VCaP (cell line): ENCODE results near the gene NXN.

Experiments
- H3K27ac ChIP-seq: fragments of 450-650 bp; 2 replicates; pipeline ENCODE4 v1.5.1; 2017
- TF ChIP-seq, protein P1 (sequence below): fragments of 450-650 bp; conservative IDR thresholded peaks from 2 replicates; pipeline ENCODE4 v1.5.1; 2017; ENCODE audit warnings: mild to moderate bottlenecking, moderate library complexity

Gene NXN

DNA sequence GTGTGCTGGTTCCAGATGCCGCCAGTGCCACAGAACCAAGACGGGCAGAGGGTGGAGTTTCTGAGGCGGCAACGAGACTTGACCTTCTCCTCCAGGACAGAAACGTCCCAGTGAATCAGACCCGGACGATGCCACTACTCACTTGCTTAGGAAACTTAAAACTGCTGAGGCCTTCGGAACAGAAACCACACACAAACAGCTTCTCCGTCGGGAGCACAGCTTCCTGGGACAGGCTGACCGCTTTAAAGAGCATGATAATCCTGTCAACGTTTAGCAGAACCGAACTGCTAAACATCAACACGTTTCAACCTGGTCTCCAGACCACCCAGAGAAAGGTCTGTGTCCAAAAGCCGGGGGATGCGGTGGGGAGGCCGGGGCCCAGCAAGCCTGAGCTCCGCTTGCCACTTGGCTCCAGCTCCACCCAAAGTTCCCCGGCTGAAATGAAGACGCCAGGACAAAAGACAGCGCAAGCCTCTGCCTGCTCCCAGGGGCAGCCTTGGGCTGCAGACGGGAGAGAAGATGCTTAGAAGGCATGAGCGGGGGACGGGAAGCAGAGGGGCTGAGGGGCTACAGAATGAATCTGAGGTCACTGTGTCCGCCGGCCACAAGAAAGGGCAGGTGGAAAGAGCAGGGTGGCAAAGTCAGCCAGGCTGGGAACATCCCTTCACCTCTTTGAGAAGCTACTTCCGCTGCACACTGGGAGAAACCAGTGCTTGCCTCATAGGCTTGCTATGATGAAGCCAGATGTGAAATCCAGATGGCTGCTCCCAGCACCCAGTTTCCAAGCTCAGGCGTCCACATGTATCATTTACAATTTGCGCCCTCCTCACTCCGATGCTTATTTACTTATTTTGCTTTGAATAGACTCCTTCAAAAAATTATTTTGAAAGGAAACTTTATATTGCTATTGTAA lies 128.5 kb downstream of the NXN start:
- no peak overlapping the region for H3K27ac ChIP-seq

DNA sequence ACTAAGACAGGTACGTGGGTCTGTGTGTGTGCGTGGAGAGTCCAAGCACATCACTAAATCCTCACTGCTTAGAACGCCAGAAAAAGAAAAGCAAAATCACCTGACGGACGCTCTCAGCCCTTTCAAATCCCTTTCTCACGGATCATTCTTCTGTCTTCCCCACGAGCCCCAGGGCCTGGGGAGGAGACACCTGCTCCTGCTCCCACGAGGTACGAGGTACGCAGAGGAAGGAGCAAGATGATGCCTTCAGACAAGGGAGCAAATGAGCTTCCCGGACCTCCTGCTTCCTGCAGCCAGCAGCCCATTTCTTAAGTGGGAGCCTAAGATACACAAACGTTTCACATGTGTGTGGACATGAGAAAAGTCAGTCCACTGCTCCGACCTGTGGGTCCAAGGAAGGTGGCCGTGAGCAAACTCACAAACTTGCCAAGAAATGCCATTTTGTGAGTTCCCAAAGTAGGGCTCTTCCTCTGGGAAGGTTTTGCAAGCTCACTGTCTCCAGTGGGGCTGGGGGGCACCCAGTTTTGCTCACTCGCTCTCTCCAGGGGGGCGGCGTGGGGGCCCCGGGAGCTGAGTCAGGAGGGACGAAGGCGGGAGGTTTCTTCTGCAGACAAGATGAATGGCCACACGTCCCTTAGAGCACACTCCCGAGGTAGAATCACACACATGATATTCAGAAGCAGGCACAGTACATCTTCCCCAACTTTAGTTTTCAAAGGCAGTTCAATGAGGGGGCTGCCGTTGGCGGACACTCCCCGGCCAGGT lies 129.3 kb downstream of the NXN start:
- TF ChIP-seq, protein P1, sequence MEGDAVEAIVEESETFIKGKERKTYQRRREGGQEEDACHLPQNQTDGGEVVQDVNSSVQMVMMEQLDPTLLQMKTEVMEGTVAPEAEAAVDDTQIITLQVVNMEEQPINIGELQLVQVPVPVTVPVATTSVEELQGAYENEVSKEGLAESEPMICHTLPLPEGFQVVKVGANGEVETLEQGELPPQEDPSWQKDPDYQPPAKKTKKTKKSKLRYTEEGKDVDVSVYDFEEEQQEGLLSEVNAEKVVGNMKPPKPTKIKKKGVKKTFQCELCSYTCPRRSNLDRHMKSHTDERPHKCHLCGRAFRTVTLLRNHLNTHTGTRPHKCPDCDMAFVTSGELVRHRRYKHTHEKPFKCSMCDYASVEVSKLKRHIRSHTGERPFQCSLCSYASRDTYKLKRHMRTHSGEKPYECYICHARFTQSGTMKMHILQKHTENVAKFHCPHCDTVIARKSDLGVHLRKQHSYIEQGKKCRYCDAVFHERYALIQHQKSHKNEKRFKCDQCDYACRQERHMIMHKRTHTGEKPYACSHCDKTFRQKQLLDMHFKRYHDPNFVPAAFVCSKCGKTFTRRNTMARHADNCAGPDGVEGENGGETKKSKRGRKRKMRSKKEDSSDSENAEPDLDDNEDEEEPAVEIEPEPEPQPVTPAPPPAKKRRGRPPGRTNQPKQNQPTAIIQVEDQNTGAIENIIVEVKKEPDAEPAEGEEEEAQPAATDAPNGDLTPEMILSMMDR, result no peak

More for the DNA sequence above, 128.5 kb downstream of the NXN start:
- TF ChIP-seq, protein P1, result no peak

DNA sequence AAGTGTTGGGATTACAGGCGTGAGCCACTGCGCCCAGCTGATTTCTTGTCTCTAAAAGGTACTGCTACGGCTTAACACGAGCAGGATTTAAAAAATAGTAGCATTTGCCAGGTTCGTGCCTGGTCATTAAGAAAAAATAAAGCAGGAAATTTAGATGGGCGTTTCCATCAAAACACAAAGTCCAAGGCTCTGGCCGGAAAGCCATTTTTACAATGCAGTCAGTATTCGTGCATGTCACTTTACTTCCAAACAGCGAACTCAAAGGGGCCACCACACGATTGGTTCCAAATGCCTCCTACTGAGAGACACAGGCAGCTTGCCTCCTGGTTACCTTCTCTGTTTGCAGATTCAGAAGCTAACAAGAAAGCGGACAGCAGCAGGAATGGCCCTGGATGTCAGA lies 131.2 kb downstream of the NXN start:
- TF ChIP-seq, protein P1, result no peak
- no peak overlapping the region for H3K27ac ChIP-seq

More for the DNA sequence above, 129.3 kb downstream of the NXN start:
- H3K27ac ChIP-seq, result no peak overlapping the region

DNA sequence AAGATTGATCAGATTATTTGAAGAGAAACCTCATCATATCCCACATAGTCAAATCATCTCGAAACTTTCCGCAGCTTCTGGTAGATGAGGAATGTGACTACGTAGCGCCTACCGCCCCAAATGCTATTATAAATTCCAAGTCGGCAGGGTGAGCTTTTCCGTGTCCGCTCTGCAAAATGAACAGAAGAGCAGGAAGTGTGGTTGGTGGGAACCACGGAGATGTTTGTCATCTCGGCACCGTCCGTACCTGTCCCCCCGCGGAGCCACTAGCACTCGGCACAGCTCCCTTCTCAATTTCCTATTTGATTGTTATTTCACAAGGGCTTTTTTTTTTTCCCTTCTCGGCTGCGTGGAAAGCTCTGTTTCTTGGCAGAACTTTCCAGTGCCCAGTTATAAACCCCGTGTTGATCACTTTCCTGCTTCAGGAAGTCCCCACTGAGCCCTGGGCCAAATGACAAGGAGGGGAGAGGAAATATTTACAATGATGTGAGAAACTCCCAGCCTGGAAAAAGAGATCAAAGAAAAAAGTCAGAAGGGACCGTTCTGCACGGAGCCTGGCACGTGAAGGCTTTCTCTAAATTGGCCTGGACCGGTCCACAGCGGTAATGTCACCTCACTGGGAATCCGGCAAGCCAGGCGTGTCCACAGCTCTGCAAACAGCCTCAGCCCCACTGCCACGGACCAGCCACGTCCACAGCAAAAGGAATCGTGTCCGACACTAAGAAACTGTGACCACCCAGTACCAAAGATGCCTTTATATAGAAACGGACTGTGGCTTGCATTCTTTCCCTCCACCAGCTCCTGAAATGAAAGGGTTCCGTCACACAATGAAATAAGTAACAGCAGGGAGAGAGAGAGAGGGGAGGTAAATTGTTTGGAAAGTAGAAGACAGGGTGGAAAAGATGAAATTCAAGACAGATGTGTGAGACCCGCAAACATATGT lies 132.4 kb downstream of the NXN start:
- TF ChIP-seq, protein P1, result no peak
- peak overlapping the region; percentile 37 for H3K27ac ChIP-seq

DNA sequence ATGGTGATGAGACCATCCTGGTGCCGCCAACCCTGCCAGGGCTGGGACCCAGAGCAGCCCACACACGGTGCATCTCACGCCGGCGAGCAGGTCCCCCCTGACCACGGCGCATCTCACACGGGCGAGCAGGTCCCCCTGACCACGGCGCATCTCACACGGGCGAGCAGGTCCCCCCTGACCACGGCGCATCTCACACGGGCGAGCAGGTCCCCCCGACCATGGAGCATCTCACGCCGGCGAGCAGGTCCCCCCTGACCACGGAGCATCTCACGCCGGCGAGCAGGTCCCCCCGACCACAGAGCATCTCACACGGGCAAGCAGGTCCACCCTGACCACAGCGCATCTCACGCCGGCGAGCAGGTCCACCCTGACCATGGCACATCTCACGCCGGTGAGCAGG lies 138.3 kb downstream of the NXN start:
- H3K27ac ChIP-seq, result no peak overlapping the region
- TF ChIP-seq, protein P1, result no peak

DNA sequence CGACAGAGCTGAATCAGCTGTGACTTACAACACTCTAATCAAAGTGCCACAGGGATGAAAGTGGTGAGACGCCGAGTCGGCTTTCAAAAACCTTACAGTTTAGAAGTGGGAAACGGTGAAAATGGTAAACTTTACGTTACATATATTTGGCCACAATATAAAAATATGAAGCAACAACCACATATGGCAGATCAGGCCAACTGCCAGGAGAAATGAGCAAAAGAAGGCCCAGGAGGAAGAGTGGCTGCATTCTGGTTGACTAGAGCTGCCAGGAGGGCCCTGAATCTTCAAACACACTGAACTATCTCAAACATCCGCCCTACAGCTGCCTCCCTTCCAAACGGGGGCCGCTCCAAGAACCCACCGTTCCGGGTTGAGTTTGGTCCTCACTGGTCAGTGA lies 141.1 kb downstream of the NXN start:
- TF ChIP-seq, protein P1, result no peak
- no peak overlapping the region for H3K27ac ChIP-seq
